Adrenal gland (tissue), 5 donors: ENCODE results near the gene FBXO8.

Experiments
- POLR2A ChIP-seq, 2 donors: fragments of 450-650 bp; IDR thresholded peaks; one replicate each; pipeline ENCODE4 v1.6.1; 2017; ENCODE audit warnings: antibody characterized with exemption in 2 of 2, mild to moderate bottlenecking in 2 of 2, moderate library complexity in 1 of 2
- TF ChIP-seq, protein P1 (sequence below), 6 experiments: fragments of 450-650 bp in 4 of 6; fragments of 200-600 bp in 2 of 6; sonication (generic) in 1 of 6; IDR thresholded peaks; 1 replicate in 5 of 6; 2 replicates in 1 of 6; pipeline versions ENCODE4 v1.5.1 to v1.8.0; 2016 to 2021; ENCODE audit warnings: antibody characterized with exemption in 6 of 6, mild to moderate bottlenecking in 2 of 6, moderate library complexity in 1 of 6
- donor health status: DM: no; HTN: no; CAD: no.

DNA sequence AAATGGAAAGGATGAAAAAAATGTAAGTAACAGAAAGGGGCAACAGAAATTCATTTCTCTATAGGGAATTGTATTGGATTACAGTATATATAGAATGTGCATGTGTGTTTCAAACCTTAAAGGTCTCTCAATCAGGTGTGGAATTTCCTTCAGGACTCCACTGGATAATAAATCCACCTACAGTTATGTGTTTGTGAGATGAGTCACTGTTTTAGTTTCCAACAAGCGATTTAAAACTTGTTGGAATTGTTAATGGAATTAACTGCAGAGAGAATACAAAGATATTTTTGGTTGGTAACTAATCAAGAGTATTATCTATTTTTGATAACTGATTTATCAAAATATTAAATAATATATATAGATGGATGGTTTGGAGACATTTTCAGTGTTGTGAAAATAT lies 33.1 kb upstream of the FBXO8 start:
- TF ChIP-seq, protein P1, sequence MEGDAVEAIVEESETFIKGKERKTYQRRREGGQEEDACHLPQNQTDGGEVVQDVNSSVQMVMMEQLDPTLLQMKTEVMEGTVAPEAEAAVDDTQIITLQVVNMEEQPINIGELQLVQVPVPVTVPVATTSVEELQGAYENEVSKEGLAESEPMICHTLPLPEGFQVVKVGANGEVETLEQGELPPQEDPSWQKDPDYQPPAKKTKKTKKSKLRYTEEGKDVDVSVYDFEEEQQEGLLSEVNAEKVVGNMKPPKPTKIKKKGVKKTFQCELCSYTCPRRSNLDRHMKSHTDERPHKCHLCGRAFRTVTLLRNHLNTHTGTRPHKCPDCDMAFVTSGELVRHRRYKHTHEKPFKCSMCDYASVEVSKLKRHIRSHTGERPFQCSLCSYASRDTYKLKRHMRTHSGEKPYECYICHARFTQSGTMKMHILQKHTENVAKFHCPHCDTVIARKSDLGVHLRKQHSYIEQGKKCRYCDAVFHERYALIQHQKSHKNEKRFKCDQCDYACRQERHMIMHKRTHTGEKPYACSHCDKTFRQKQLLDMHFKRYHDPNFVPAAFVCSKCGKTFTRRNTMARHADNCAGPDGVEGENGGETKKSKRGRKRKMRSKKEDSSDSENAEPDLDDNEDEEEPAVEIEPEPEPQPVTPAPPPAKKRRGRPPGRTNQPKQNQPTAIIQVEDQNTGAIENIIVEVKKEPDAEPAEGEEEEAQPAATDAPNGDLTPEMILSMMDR (IDR thresholded peaks at IDR 0.05), result no peak
- TF ChIP-seq POLR2A (IDR thresholded peaks at IDR 0.05), result no peak
